Uterus (tissue), 4 donors: ENCODE data around the gene MLXIPL. TPM values are rescaled to one million over a fixed set of nuclear protein-coding genes. Genes with fewer than 3 reads are reported as not detected.
"Not testable (repeated sequence)": the region's sequence is repeated elsewhere in the genome, so short reads cannot be mapped to it uniquely, and the experiment has no call there.

Experiments used
- DNase-seq, 2 donors: peaks; one replicate each; pipeline ENCODE4 v3.0.0-alpha.2; 2019 to 2020
- H3K27ac ChIP-seq, 2 donors: fragments of 200-600 bp; sonication (generic); 1 replicate in 1 of 2; 2 replicates in 1 of 2; pipeline ENCODE4 v1.5.1; 2016 to 2018
- H3K27me3 ChIP-seq, 2 donors: fragments of 200-600 bp; sonication (generic); one replicate each; pipeline ENCODE4 v1.5.1; 2018 to 2019; ENCODE audit warnings: control low read depth in 1 of 2
- H3K36me3 ChIP-seq, 2 donors: fragments of 200-600 bp; sonication (generic); one replicate each; pipeline ENCODE4 v1.5.1; 2019; ENCODE audit warnings: control low read depth in 1 of 2
- H3K4me1 ChIP-seq, 2 donors: fragments of 200-600 bp; sonication (generic); one replicate each; pipeline ENCODE4 v1.5.1; 2018 to 2019; ENCODE audit warnings: control low read depth in 1 of 2
- H3K4me3 ChIP-seq, 2 donors: fragments of 200-600 bp; sonication (generic); 1 replicate in 1 of 2; 2 replicates in 1 of 2; pipeline ENCODE4 v1.5.1; 2018 to 2019; ENCODE audit warnings: mild to moderate bottlenecking in 1 of 2
- H3K9me3 ChIP-seq, 2 donors: fragments of 200-600 bp; sonication (generic); one replicate each; pipeline ENCODE4 v1.5.1; 2019; ENCODE audit warnings: control low read depth in 1 of 2
- POLR2A ChIP-seq, 2 donors: fragments of 450-650 bp; IDR thresholded peaks; one replicate each; pipeline ENCODE4 v1.6.1; 2016; ENCODE audit warnings: antibody characterized with exemption in 2 of 2, mild to moderate bottlenecking in 1 of 2, moderate library complexity in 1 of 2
- intact Hi-C: fragments of 100-400 bp; cut with DNase I; formaldehyde crosslinking; loops from one replicate; pipeline ENCODE4 v1.15.1; 2023; ENCODE audit warnings: low total_unique reads
- total RNA-seq, 4 donors: library from RNA; depleted of rRNA in 3 of 4; stranded (reverse); fragments of >200 nt in 3 of 4; gene quantifications; one replicate each; pipeline versions ENCODE4 v1.1.0 to v1.2.4, GENCODE V29; 2014 to 2023
- TF ChIP-seq, protein P1 (sequence below), 4 experiments: fragments of 200-600 bp in 2 of 4; fragments of 450-650 bp in 2 of 4; sonication (generic) in 2 of 4; IDR thresholded peaks; one replicate each; pipeline ENCODE4 v1.5.1; 2016 to 2019; ENCODE audit warnings: antibody characterized with exemption in 4 of 4, mild to moderate bottlenecking in 2 of 4, moderate library complexity in 1 of 4
- donor health status: DM: yes; HTN: yes; CAD: no.

The MLXIPL gene
- total RNA-seq, 4 donors from 2014 or later: 1.7 to 1.9 TPM; not detected in 2

DNA sequence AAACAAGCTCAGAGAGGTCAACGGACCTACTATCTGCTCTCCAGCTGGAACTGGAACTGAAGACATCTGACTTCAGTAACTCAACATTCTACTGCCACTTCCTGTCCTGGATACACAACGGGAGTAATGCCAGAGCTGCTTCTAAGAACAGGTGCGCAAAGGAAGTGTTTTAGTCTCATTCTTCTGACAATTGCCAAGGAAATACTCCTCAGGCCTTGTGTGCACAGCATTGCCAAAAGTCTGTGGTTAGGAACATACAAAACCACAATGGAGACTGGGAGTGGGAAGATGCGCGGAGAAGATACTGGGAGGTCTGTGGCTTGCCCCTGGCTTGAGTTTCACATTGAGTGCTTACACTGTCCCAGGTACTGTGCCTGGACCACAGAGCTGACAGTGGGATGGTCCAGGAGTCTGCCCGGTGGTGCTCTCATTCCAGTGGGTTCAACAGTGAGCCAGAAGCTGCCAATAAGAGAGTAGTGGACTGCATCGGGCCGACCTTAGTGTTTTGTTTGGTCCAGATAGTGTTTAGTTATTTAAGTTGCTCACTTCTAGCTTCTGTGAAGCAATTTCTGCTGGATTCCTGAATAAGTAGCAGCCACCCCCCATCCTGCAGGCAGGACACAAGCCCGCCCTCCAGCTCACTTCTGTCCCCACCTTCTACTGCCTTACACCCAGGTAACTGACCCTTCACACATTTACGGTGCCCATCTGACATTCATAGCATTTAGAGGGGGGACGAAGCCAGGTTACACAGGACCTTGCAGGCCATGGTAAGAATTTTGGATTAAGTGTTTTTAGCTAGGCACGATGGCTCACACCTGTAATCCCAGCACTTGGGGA is 56.3 kb downstream of the MLXIPL start:
- intact Hi-C loops: no loop called here
- no peak overlapping the region for H3K27ac ChIP-seq
- no peak overlapping the region for H3K4me3 ChIP-seq
- DNase-seq: no peak
- no peaks in the 10 kb centered on the region for H3K4me1 ChIP-seq
- H3K27me3 ChIP-seq: no peaks in the 10 kb centered on the region
- no peaks in the 10 kb centered on the region for H3K36me3 ChIP-seq
- H3K9me3 ChIP-seq: no peaks in the 10 kb centered on the region
- TF ChIP-seq, protein P1, sequence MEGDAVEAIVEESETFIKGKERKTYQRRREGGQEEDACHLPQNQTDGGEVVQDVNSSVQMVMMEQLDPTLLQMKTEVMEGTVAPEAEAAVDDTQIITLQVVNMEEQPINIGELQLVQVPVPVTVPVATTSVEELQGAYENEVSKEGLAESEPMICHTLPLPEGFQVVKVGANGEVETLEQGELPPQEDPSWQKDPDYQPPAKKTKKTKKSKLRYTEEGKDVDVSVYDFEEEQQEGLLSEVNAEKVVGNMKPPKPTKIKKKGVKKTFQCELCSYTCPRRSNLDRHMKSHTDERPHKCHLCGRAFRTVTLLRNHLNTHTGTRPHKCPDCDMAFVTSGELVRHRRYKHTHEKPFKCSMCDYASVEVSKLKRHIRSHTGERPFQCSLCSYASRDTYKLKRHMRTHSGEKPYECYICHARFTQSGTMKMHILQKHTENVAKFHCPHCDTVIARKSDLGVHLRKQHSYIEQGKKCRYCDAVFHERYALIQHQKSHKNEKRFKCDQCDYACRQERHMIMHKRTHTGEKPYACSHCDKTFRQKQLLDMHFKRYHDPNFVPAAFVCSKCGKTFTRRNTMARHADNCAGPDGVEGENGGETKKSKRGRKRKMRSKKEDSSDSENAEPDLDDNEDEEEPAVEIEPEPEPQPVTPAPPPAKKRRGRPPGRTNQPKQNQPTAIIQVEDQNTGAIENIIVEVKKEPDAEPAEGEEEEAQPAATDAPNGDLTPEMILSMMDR (IDR thresholded peaks at IDR 0.05): no peak

DNA sequence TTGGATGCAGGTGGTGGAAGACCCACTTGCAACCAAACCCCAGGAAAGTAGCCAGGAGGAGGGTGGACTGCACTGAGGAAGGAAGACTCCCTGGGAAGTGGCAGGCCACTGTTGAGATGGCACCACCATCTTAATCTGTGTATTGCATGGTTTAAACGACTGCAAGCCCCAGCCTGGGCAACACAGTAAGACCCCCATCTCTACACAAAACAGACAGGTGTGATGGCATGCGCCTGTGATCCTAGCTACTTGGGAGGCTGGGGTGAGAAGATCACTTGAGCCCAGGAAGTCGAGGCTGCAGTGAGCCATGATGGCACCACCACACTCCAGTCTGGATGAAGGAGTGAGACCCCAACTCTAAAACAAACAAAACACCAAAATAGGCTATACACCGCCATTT is 57.2 kb downstream of the MLXIPL start:
- Histone ChIP-seq H3K27me3 (no peaks in the 10 kb centered on the region), H3K9me3 (no peaks in the 10 kb centered on the region), H3K4me3 (no peak overlapping the region), H3K36me3 (no peaks in the 10 kb centered on the region), H3K4me1 (no peaks in the 10 kb centered on the region), H3K27ac (no peak overlapping the region)
- no peak for TF ChIP-seq POLR2A (IDR thresholded peaks at IDR 0.05)
- TF ChIP-seq, protein P1 (IDR thresholded peaks at IDR 0.05): no peak
- no peak for DNase-seq
- intact Hi-C loops: no loop called here

DNA sequence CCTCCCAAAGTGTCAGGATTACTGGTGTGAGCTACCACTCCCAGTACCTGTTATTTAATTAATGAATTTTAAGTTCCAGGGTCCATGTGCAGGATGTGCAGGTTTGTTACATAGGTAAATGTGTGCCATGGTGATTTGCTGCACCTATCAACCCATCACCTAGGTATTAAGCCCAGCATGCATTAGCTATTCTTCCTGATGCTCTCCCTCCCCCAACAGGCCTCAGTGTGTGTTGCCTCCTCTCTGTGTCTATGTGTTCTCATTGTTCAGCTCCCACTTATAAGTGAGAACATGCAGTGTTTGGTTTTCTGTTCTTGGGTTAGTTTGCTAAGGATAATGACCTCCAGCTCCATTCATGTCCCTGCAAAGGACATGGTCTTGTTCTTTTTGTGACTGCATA is 57.9 kb downstream of the MLXIPL start:
- H3K27me3 ChIP-seq, H3K36me3 ChIP-seq, DNase-seq, H3K27ac ChIP-seq, H3K9me3 ChIP-seq, H3K4me3 ChIP-seq, H3K4me1 ChIP-seq, intact Hi-C loops: not testable (repeated sequence)

DNA sequence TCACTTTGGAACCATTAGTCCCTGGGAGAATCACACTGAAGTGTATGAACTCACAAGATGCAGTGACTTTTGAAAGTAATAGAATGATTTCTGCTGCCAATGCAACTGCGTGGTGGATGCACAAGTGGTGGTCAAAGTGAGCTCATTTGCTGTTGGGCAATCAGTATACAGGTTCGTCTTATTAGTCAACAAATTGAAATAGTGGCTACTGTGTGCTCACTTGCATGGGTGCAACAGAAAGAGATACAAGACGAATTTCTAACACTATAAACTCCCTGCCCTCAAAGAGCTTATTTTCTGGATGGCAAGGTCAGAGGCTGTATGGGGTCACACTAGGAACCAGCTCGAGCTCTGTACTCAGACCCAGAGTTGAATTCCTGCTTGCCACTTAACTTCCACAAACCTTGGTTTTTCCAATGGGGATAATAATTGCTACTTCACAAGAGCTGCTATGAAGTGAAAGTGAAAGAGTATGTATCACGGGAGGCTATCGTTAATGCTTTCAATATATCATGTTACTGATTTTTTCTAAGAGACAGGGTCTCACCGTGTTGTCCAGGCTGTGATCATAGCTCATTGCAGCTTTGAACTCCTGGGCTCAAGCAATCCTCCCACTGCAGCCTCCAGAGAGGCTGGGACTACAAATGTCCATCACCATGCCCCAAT is 58.5 kb downstream of the MLXIPL start:
- Histone ChIP-seq H3K4me1 (no peaks in the 10 kb centered on the region), H3K27ac (no peak overlapping the region), H3K36me3 (no peaks in the 10 kb centered on the region), H3K4me3 (no peak overlapping the region), H3K9me3 (no peaks in the 10 kb centered on the region), H3K27me3 (no peaks in the 10 kb centered on the region)
- DNase-seq: no peak
- TF ChIP-seq POLR2A (IDR thresholded peaks at IDR 0.05): no peak
- TF ChIP-seq, protein P1 (IDR thresholded peaks at IDR 0.05): no peak
- intact Hi-C loops: no loop called here

DNA sequence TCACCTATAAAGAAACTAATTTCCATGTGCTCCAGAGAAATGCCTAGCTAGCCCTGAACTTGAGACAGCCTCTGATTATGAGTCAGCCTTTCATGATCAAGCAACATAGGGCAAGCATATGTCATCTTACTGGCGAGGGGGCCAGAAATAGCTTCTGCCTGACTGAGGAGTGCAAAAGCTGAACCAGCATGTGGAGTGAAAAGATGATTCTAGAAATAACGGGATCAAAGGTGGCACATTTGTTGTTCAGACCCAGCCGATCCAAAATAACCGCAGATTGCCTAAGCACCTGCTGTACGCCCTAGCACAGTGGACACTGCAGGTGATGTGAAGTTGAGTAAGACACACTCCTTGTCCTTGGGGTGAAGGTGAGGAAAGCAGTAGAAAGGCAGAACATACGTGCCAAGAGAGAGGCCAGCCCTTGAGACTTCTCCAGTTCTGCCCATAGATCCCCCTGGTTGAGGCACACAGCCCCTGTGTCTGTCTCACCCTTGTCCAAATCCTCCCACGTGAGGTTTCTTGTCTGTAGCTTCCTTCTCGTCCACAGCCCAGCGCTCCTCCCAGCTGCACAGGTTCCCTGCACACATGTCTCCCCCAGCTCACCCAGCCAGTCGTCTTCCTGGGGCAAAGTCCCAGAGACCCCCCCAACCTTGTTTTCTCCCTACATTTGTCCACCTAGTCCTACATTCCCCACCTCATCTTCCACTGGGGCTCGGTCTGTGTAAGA is 64.0 kb downstream of the MLXIPL start:
- no peaks in the 10 kb centered on the region for H3K27me3 ChIP-seq
- no peaks in the 10 kb centered on the region for H3K36me3 ChIP-seq
- no peaks in the 10 kb centered on the region for H3K4me1 ChIP-seq
- no peak overlapping the region for H3K27ac ChIP-seq
- intact Hi-C loops: no loop called here
- no peak for TF ChIP-seq POLR2A (IDR thresholded peaks at IDR 0.05)
- TF ChIP-seq, protein P1 (IDR thresholded peaks at IDR 0.05): no peak
- no peak for DNase-seq
- no peaks in the 10 kb centered on the region for H3K9me3 ChIP-seq
- H3K4me3 ChIP-seq: no peak overlapping the region
